GM23248 (cell line): Measurements from ENCODE around the gene ERI3. TPM values are rescaled to one million over a fixed set of nuclear protein-coding genes. Genes with fewer than 3 reads are reported as not detected.

Source experiments
- DNase-seq: peaks from one replicate; pipeline ENCODE4 v3.0.0-alpha.2; 2015
- H2AFZ ChIP-seq: fragments of 200-600 bp; sonication (generic); 2 replicates; pipeline ENCODE4 v1.6.1; 2016; ENCODE audit warnings: antibody characterized with exemption
- H3F3A ChIP-seq: fragments of 200-600 bp; sonication (generic); 2 replicates; pipeline ENCODE4 v1.6.1; 2016; ENCODE audit warnings: mild to moderate bottlenecking, antibody characterized with exemption, mixed run types; ENCODE audit not compliant: insufficient read depth
- H3K27ac ChIP-seq: fragments of 200-600 bp; sonication (generic); 2 replicates; pipeline ENCODE4 v1.5.1; 2016; ENCODE audit warnings: mild to moderate bottlenecking
- H3K27me3 ChIP-seq: fragments of 200-600 bp; sonication (generic); replicated peaks from 2 replicates; pipeline ENCODE4 v1.6.1; 2016; ENCODE audit warnings: mild to moderate bottlenecking; ENCODE audit not compliant: insufficient read depth
- H3K36me3 ChIP-seq: fragments of 200-600 bp; sonication (generic); 2 replicates; pipeline ENCODE4 v1.6.1; 2016; ENCODE audit warnings: low read depth, mild to moderate bottlenecking
- H3K4me1 ChIP-seq: fragments of 200-600 bp; sonication (generic); 2 replicates; pipeline ENCODE4 v1.6.1; 2016; ENCODE audit warnings: mild to moderate bottlenecking; ENCODE audit not compliant: insufficient read depth
- H3K4me2 ChIP-seq: fragments of 200-600 bp; sonication (generic); one replicate; pipeline ENCODE4 v1.6.1; 2016; ENCODE audit warnings: mild to moderate bottlenecking; ENCODE audit not compliant: unreplicated experiment
- H3K4me3 ChIP-seq: fragments of 200-600 bp; sonication (generic); 2 replicates; pipeline ENCODE4 v1.5.1; 2016; ENCODE audit warnings: mild to moderate bottlenecking
- H3K79me2 ChIP-seq: fragments of 200-600 bp; sonication (generic); 2 replicates; pipeline ENCODE4 v1.6.1; 2016; ENCODE audit warnings: mild to moderate bottlenecking; ENCODE audit not compliant: insufficient read depth
- H3K9ac ChIP-seq: fragments of 200-600 bp; sonication (generic); 2 replicates; pipeline ENCODE4 v1.6.1; 2016; ENCODE audit warnings: mild to moderate bottlenecking
- H3K9me2 ChIP-seq: fragments of 200-600 bp; sonication (generic); 2 replicates; pipeline ENCODE4 v1.6.1; 2016; ENCODE audit warnings: mixed run types, mild to moderate bottlenecking, moderate library complexity; ENCODE audit not compliant: insufficient read depth
- H3K9me3 ChIP-seq: fragments of 200-600 bp; sonication (generic); one replicate; pipeline ENCODE4 v1.6.1; 2017; ENCODE audit warnings: low read depth
- H4K20me1 ChIP-seq: fragments of 200-600 bp; sonication (generic); 2 replicates; pipeline ENCODE4 v1.6.0; 2016; ENCODE audit not compliant: insufficient read depth
- EZH2 ChIP-seq: fragments of 200-600 bp; sonication (generic); IDR thresholded peaks from 2 replicates; pipeline ENCODE4 v1.6.1; 2018; ENCODE audit warnings: antibody characterized with exemption, mild to moderate bottlenecking; ENCODE audit not compliant: insufficient read depth, poor library complexity, severe bottlenecking
- EZH2phosphoT487 ChIP-seq: fragments of 200-600 bp; sonication (generic); IDR thresholded peaks from 2 replicates; pipeline ENCODE4 v1.6.1; 2018; ENCODE audit warnings: antibody characterized with exemption, moderate library complexity, mild to moderate bottlenecking, low read depth; ENCODE audit not compliant: insufficient read depth
- WGBS, 2 experiments: methylation state at CpG; one replicate each; pipeline ENCODE4 v1.1.6; 2015 to 2017; ENCODE audit warnings: low lambda C conversion rate in 2 of 2, low coverage in 1 of 2; ENCODE audit errors: missing lambda C conversion rate in 2 of 2; 5-methylcytosine and 5-hydroxymethylcytosine counted together
- in situ Hi-C: fragments of 300-500 bp; cut with MboI; formaldehyde crosslinking; loops from 2 replicates; pipeline ENCODE4 v1.15.0; 2020
- polyA plus RNA-seq: library from polyadenylated mRNA; unstranded; fragments of >200 nt; fragmentation: Nextera tagmentation; extraction: Ambion mirVana; gene quantifications from 2 replicates; pipeline ENCODE4 v1.2.1, GENCODE V29; 2016
- total RNA-seq: library from RNA; depleted of rRNA; stranded (reverse); fragments of >200 nt; shearing (Covaris generic); gene quantifications from 2 replicates; pipeline ENCODE4 v1.2.3, GENCODE V29; 2014

The ERI3 gene
- total and polyA plus RNA-seq, 2 experiments from 2014 or later = 51.2 to 83.4 TPM

DNA sequence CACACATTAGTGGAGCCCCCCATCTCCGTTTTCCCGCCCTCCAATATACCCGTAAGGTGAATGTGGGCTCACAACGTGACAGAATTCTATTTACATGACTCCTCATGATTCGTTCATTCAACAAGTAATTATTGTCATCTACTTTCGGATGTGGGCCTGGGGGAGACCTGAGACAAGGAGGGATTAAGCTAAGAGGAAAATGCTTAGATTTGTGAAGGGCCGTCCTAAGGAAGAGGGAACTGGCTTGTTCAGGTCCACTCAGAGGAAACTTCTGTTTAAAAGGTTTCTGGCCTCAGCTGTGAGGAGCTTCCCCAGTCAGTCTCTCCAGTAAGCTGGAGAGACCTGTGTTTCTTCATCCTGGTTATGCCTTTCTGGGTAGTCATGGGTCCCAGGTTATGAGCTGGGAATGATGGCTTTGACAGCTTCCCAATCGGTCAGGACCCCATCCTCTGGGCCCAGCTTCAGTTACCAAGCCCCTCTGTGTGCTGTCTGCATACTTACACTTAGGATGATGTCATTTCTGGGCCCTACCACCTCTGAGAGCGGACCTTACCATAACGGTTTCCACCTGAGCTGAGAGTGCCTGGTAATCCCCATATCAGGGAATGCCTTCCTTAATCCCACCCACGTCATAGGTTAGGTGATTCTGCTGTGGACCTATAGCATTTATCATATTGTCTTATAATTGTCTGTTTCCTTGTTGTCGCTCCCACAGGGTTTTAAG, 687 bp upstream of the ERI3 start:
- Histone ChIP-seq H3K36me3 (no peaks in the 10 kb centered on the region), H3K9me3 (no peaks in the 10 kb centered on the region), H3K27me3 (no peaks in the 10 kb centered on the region), H3K9ac (no peak overlapping the region), H3F3A (no peaks in the 10 kb centered on the region), H4K20me1 (no peaks in the 10 kb centered on the region), H2AFZ (peak overlapping the region; percentile 95), H3K4me3 (peak overlapping the region; percentile 87), H3K27ac (no peak overlapping the region), H3K4me2 (peak overlapping the region; percentile 33), H3K4me1 (peaks cover 12% of the 10 kb centered on the region; the same call in 1 of the 2 replicates), H3K79me2 (peaks cover 42% of the 10 kb centered on the region), H3K9me2 (no peaks in the 10 kb centered on the region)
- in situ Hi-C loops = no loop called here
- 67 to 74% methylated on average over 12 of the region's 12 CpGs for WGBS, 2 experiments
- no peak for DNase-seq
- TF ChIP-seq EZH2 (no peak), EZH2phosphoT487 (no peak)

GRCh38 chr1:44354268-44354839, 703 bp downstream of the ERI3 start:
- peak; percentile 70 for DNase-seq
- peak overlapping the region; percentile 95 for H3K9ac ChIP-seq
- H3K79me2 ChIP-seq = peaks cover 55% of the 10 kb centered on the region
- WGBS, 2 experiments = 36% methylated on average over 10 of the region's 10 CpGs
- TF ChIP-seq EZH2phosphoT487 (no peak), EZH2 (no peak)
- H3K4me2 ChIP-seq = peak overlapping the region; percentile 85
- no peaks in the 10 kb centered on the region for H3K9me3 ChIP-seq
- in situ Hi-C loops = no loop called here
- peaks cover 12% of the 10 kb centered on the region; the same call in 1 of the 2 replicates for H3K4me1 ChIP-seq
- H3K9me2 ChIP-seq = no peaks in the 10 kb centered on the region
- no peaks in the 10 kb centered on the region for H3K36me3 ChIP-seq
- peak overlapping the region; percentile 59 for H3K27ac ChIP-seq
- no peaks in the 10 kb centered on the region for H4K20me1 ChIP-seq
- H3K4me3 ChIP-seq = peak overlapping the region; percentile 87
- H3F3A ChIP-seq = no peaks in the 10 kb centered on the region
- no peaks in the 10 kb centered on the region for H3K27me3 ChIP-seq
- peak overlapping the region; percentile 65 for H2AFZ ChIP-seq

GRCh38 chr1:44353604-44354003, 1.5 kb downstream of the ERI3 start:
- no peak for DNase-seq
- Histone ChIP-seq H3K79me2 (peaks cover 63% of the 10 kb centered on the region), H3K36me3 (no peaks in the 10 kb centered on the region), H2AFZ (no peak overlapping the region), H3K27ac (no peak overlapping the region), H3K9ac (no peak overlapping the region), H3K9me2 (no peaks in the 10 kb centered on the region), H3K4me3 (no peak overlapping the region), H3K4me1 (peaks cover 12% of the 10 kb centered on the region; the same call in 1 of the 2 replicates), H3K27me3 (no peaks in the 10 kb centered on the region), H3K4me2 (peak overlapping the region; percentile 85), H3K9me3 (no peaks in the 10 kb centered on the region), H3F3A (0 out of 2 replicates have a peak, but pooled peaks cover 3% of the 10 kb centered on the region), H4K20me1 (no peaks in the 10 kb centered on the region)
- no peak for TF ChIP-seq EZH2
- no peak for TF ChIP-seq EZH2phosphoT487
- WGBS, 2 experiments = 48 to 67% methylated on average over 1 of the region's 1 CpG
- in situ Hi-C loops = no loop called here

- 75 to 83% methylated on average over 2 of the region's 2 CpGs for WGBS, 2 experiments
- H3K36me3 ChIP-seq = no peaks in the 10 kb centered on the region
- H3K9ac ChIP-seq = no peak overlapping the region
- peaks cover 73% of the 10 kb centered on the region for H3K79me2 ChIP-seq
- DNase-seq = no peak
- no peaks in the 10 kb centered on the region for H3K9me3 ChIP-seq
- no peak overlapping the region for H3K4me3 ChIP-seq
- peaks cover 29% of the 10 kb centered on the region for H3K4me1 ChIP-seq
- TF ChIP-seq EZH2 (no peak), EZH2phosphoT487 (no peak)
- no peaks in the 10 kb centered on the region for H3K9me2 ChIP-seq
- H3K27me3 ChIP-seq = no peaks in the 10 kb centered on the region
- H3K27ac ChIP-seq = no peak overlapping the region
- no peaks in the 10 kb centered on the region for H4K20me1 ChIP-seq
- H3K4me2 ChIP-seq = no peak overlapping the region
- H3F3A ChIP-seq = peaks cover 24% of the 10 kb centered on the region
- H2AFZ ChIP-seq = no peak overlapping the region
- in situ Hi-C loops = no loop called here
Measured at GRCh38 chr1:44351289-44351688, 3.8 kb downstream of the ERI3 start.
